Progenitor cell of endocrine pancreas (in vitro differentiated cells): ENCODE results near the gene RNF223. TPM values are rescaled to one million over a fixed set of nuclear protein-coding genes. Genes with fewer than 3 reads are reported as not detected.

Source experiments
- DNase-seq: peaks from one replicate; pipeline ENCODE4 v3.0.0; 2021; ENCODE audit warnings: low spot score; ENCODE audit not compliant: unreplicated experiment
- H3K27ac Mint-ChIP-seq: 2 replicates; pipeline ENCODE4 v1.8.0; 2021; ENCODE audit warnings: mild to moderate bottlenecking, moderate library complexity, mixed read lengths
- H3K27me3 Mint-ChIP-seq: 2 replicates; pipeline ENCODE4 v1.8.0; 2021; ENCODE audit warnings: mixed read lengths
- H3K36me3 Mint-ChIP-seq: 2 replicates; pipeline ENCODE4 v1.8.0; 2022; ENCODE audit warnings: mixed read lengths; ENCODE audit not compliant: insufficient read depth
- H3K4me1 Mint-ChIP-seq: 2 replicates; pipeline ENCODE4 v1.8.0; 2021; ENCODE audit warnings: low read depth, mixed read lengths
- H3K4me3 Mint-ChIP-seq: 2 replicates; pipeline ENCODE4 v1.8.0; 2021; ENCODE audit warnings: low read depth, mild to moderate bottlenecking, moderate library complexity, mixed read lengths
- H3K9me3 Mint-ChIP-seq: 2 replicates; pipeline ENCODE4 v1.8.0; 2021; ENCODE audit warnings: low read depth, mixed read lengths
- total RNA-seq: library from RNA; stranded (reverse); gene quantifications from 2 replicates; pipeline ENCODE4 v1.2.1, GENCODE V29; 2021
- TF ChIP-seq, protein P1 (sequence below): fragments of 200-600 bp; sonication (generic); IDR thresholded peaks from one replicate; pipeline ENCODE4 v1.5.0; 2021; ENCODE audit warnings: antibody characterized with exemption, mild to moderate bottlenecking; ENCODE audit not compliant: unreplicated experiment

The RNF223 gene
- total RNA-seq, 1 donor from 2014 or later, result not detected

DNA sequence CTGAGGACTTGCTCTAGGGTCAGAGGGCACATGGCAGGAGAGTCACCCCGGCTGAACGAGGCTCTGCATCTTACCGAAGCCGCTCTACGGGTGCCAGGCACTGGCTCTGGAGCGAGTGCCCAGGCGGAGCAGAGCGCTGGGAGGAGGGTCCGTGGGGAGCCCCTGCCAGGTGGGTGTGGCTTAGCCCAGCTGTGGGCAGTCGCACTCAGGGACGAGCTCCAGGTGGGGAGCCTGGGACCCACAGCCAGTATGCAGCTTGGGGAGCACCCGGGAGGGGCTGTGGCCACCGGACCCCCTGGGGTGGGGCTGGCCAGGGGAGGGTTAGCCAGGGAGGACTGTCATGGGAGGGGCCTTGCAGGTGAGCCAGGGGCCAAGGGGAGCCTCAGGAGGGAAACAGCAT, 50.4 kb downstream of the RNF223 start:
- H3K9me3 Mint-ChIP-seq, result no peaks in the 10 kb centered on the region
- H3K36me3 Mint-ChIP-seq, result peaks cover 7% of the 10 kb centered on the region
- no peaks in the 10 kb centered on the region for H3K27me3 Mint-ChIP-seq
- TF ChIP-seq, protein P1, sequence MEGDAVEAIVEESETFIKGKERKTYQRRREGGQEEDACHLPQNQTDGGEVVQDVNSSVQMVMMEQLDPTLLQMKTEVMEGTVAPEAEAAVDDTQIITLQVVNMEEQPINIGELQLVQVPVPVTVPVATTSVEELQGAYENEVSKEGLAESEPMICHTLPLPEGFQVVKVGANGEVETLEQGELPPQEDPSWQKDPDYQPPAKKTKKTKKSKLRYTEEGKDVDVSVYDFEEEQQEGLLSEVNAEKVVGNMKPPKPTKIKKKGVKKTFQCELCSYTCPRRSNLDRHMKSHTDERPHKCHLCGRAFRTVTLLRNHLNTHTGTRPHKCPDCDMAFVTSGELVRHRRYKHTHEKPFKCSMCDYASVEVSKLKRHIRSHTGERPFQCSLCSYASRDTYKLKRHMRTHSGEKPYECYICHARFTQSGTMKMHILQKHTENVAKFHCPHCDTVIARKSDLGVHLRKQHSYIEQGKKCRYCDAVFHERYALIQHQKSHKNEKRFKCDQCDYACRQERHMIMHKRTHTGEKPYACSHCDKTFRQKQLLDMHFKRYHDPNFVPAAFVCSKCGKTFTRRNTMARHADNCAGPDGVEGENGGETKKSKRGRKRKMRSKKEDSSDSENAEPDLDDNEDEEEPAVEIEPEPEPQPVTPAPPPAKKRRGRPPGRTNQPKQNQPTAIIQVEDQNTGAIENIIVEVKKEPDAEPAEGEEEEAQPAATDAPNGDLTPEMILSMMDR, result no peak
- peaks cover 12% of the 10 kb centered on the region for H3K4me1 Mint-ChIP-seq
- no peak overlapping the region for H3K4me3 Mint-ChIP-seq
- no peak for DNase-seq
- no peak overlapping the region for H3K27ac Mint-ChIP-seq

GRCh38 chr1:1022302-1023009, 51.6 kb downstream of the RNF223 start:
- Mint-ChIP-seq H3K27ac (peak overlapping the region; percentile 85), H3K36me3 (peaks cover 7% of the 10 kb centered on the region), H3K4me1 (peaks cover 12% of the 10 kb centered on the region), H3K27me3 (no peaks in the 10 kb centered on the region), H3K9me3 (peaks cover under 1% of the 10 kb centered on the region), H3K4me3 (peak overlapping the region; percentile 49)
- DNase-seq, result no peak
- TF ChIP-seq, protein P1, result no peak

- Mint-ChIP-seq H3K4me1 (peaks cover 16% of the 10 kb centered on the region), H3K36me3 (peaks cover 8% of the 10 kb centered on the region), H3K9me3 (peaks cover 4% of the 10 kb centered on the region), H3K27ac (peak overlapping the region; percentile 13), H3K27me3 (no peaks in the 10 kb centered on the region), H3K4me3 (peak overlapping the region; percentile 72)
- TF ChIP-seq, protein P1, result no peak
- DNase-seq, result no peak
Measured at GRCh38 chr1:1021920-1022259, 52.2 kb downstream of the RNF223 start.

DNA sequence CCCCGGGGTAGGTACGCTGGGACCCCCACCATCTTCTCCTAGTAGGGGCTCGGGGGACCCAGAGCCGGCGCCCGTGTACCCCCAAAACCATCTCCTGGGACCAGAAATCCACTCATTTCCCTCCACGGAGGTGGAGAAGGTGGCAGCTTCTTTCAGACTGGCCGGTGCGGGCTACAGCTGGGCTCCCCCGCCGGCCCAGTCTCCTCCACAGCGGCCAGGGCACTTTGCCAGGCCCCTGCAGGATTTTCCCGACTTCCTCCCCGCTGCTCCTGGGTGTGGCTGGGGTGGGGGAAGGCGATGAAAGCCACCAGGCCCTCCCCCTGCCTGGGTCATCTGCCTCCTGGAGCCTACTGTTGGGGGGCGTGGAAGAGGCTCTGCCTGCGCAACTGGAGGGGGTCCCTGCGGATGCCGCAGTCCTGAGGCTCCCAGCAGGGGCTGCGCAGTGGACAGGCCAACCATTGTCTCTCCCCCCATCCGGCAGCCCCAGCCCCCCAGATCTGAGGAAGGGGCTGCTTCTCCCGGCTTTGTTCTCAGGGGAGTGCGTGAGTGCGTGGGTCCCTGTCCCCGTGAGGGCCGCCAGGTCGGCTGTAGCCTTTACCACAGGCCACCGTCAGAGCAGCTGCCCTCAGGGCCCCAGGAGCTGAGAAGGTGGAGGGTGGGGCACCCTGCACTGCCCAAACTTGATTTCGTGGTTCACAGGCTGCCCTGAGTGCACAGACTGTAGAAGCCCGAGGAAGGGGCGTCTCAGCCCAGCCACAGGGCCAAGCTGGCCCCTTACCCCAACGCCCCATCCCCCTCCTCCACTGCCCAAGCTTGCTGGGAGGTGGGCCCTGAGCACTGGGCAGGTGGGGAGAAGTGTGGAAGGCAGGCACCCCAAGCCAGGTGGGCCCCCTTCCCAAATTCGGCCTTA, 52.8 kb downstream of the RNF223 start:
- TF ChIP-seq, protein P1, result no peak
- Mint-ChIP-seq H3K4me3 (peak overlapping the region; percentile 72), H3K27me3 (no peaks in the 10 kb centered on the region), H3K36me3 (peaks cover 8% of the 10 kb centered on the region), H3K27ac (no peak overlapping the region), H3K9me3 (peaks cover 4% of the 10 kb centered on the region), H3K4me1 (peaks cover 16% of the 10 kb centered on the region)
- DNase-seq, result no peak

Other genes starting within 250 kb of the RNF223 start
- gene SAMD11, start 150.4 kb downstream of the RNF223 start, total RNA-seq, result 42.9 and 53.9 TPM in 2 replicates
- 71.9 and 78.2 TPM in 2 replicates for gene NOC2L, start 115.0 kb downstream of the RNF223 start, total RNA-seq
- 45.3 and 47.5 TPM in 2 replicates for gene KLHL17, start 113.7 kb downstream of the RNF223 start, total RNA-seq
- 1.1 and 1.9 TPM in 2 replicates for gene PLEKHN1, start 107.8 kb downstream of the RNF223 start, total RNA-seq
- not detected in 2 replicates for gene PERM1, start 92.2 kb downstream of the RNF223 start, total RNA-seq
- 83.8 and 87.4 TPM in 2 replicates for gene HES4, start 74.2 kb downstream of the RNF223 start, total RNA-seq
- 13.6 and 14.3 TPM in 2 replicates for gene ISG15, start 60.8 kb downstream of the RNF223 start, total RNA-seq
- gene AGRN, start 54.2 kb downstream of the RNF223 start, total RNA-seq, result 330 and 335 TPM in 2 replicates
- gene C1orf159, start 41.8 kb upstream of the RNF223 start, total RNA-seq, result 21.3 and 23.2 TPM in 2 replicates
- gene TTLL10, start 99.6 kb upstream of the RNF223 start, total RNA-seq, result 5.0 and 5.5 TPM in 2 replicates
- gene TNFRSF18, start 132.3 kb upstream of the RNF223 start, total RNA-seq, result 0.48 TPM in 1 of 2 replicates, not detected in the other
- 0.33 and 0.38 TPM in 2 replicates for gene TNFRSF4, start 139.8 kb upstream of the RNF223 start, total RNA-seq
- 103 and 107 TPM in 2 replicates for gene SDF4, start 157.7 kb upstream of the RNF223 start, total RNA-seq
- gene B3GALT6, start 157.9 kb upstream of the RNF223 start, total RNA-seq, result 31.7 and 31.9 TPM in 2 replicates
- gene C1QTNF12, start 172.4 kb upstream of the RNF223 start, total RNA-seq, result 1.7 and 2.7 TPM in 2 replicates
- 67.0 and 73.6 TPM in 2 replicates for gene UBE2J2, start 199.5 kb upstream of the RNF223 start, total RNA-seq
- gene SCNN1D, start 206.1 kb upstream of the RNF223 start, total RNA-seq, result 7.4 and 11.3 TPM in 2 replicates
- 111 and 124 TPM in 2 replicates for gene ACAP3, start 233.6 kb upstream of the RNF223 start, total RNA-seq
- 13.8 and 17.9 TPM in 2 replicates for gene PUSL1, start 234.3 kb upstream of the RNF223 start, total RNA-seq